ENCODE measurements around the gene UNG.

DNA sequence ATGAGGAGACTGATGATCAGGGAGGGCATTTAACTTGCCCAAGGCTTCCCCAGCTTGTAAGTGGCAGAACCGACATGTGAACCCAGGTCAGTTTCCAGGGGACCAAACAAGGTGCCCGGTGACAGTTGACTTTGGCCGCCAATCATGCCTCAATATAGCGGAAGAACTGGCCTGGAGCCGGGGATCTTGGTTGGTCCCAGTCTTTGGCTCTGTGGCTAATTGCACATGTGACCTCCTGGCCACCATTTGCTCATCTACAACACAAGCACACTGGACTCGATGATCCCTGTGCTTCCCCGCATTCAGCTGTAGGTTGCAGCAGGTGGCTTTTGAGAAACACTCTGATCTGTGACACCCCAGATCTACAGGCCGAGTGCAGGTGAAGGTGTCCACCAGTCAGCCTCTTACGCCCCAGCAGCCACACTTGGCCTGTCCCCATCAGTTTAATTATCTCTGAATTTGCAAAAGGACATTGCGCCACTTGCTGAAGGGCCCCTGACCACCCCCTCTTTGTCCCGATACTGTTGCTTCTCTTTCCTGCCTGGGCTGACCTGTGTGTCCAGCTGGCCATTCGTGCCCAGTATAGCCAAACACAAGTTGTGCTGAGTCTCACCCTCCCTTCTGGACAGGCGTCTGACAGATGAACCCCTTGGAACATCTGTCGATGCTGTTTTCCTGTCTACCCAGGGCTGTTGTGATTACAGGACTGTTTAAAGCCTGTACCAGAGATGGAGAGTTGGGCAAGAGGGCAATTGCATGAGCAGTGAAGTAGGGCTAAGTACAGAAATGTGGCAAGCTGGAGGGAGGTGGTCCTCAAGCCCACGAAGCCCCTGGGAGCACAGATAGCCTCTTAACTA, 33.1 kb downstream of the UNG start:
- TF ChIP-seq, protein P1, sequence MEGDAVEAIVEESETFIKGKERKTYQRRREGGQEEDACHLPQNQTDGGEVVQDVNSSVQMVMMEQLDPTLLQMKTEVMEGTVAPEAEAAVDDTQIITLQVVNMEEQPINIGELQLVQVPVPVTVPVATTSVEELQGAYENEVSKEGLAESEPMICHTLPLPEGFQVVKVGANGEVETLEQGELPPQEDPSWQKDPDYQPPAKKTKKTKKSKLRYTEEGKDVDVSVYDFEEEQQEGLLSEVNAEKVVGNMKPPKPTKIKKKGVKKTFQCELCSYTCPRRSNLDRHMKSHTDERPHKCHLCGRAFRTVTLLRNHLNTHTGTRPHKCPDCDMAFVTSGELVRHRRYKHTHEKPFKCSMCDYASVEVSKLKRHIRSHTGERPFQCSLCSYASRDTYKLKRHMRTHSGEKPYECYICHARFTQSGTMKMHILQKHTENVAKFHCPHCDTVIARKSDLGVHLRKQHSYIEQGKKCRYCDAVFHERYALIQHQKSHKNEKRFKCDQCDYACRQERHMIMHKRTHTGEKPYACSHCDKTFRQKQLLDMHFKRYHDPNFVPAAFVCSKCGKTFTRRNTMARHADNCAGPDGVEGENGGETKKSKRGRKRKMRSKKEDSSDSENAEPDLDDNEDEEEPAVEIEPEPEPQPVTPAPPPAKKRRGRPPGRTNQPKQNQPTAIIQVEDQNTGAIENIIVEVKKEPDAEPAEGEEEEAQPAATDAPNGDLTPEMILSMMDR (IDR thresholded peaks at IDR 0.05; ENCODE audit: poor library complexity, severe bottlenecking) = no peak
- TF ChIP-seq MXI1 (conservative IDR thresholded peaks at IDR 0.05; ENCODE audit: poor library complexity, severe bottlenecking) = no peak

Measured in neural cell (in vitro differentiated cells).